Parathyroid adenoma (tissue), 2 donors: ENCODE data around the gene NRIP3.

Experiments
- H2AFZ ChIP-seq: fragments of 300-600 bp; sonication (generic); one replicate; pipeline ENCODE4 v1.7.0; 2017; ENCODE audit warnings: antibody characterized with exemption, mild to moderate bottlenecking
- H3K27ac ChIP-seq: fragments of 300-600 bp; sonication (generic); one replicate; pipeline ENCODE4 v1.7.0; 2017
- H3K27me3 ChIP-seq: fragments of 300-600 bp; sonication (generic); one replicate; pipeline ENCODE4 v1.7.0; 2017; ENCODE audit warnings: low read length; ENCODE audit not compliant: control insufficient read depth, insufficient read depth
- H3K36me3 ChIP-seq: fragments of 300-600 bp; sonication (generic); one replicate; pipeline ENCODE4 v1.7.0; 2017; ENCODE audit warnings: low read length; ENCODE audit not compliant: control insufficient read depth, insufficient read depth
- H3K4me1 ChIP-seq: fragments of 300-600 bp; sonication (generic); one replicate; pipeline ENCODE4 v1.7.0; 2017; ENCODE audit warnings: control low read depth
- H3K4me2 ChIP-seq: fragments of 300-600 bp; sonication (generic); one replicate; pipeline ENCODE4 v1.7.0; 2017; ENCODE audit warnings: low read length
- H3K4me3 ChIP-seq: fragments of 300-600 bp; sonication (generic); one replicate; pipeline ENCODE4 v1.7.0; 2017; ENCODE audit warnings: low read depth, low read length
- H3K79me2 ChIP-seq: fragments of 300-600 bp; sonication (generic); one replicate; pipeline ENCODE4 v1.7.0; 2017; ENCODE audit warnings: control low read depth
- H3K9ac ChIP-seq: fragments of 300-600 bp; sonication (generic); one replicate; pipeline ENCODE4 v1.7.0; 2017; ENCODE audit warnings: mild to moderate bottlenecking
- H3K9me3 ChIP-seq: fragments of 300-600 bp; sonication (generic); one replicate; pipeline ENCODE4 v1.7.0; 2017; ENCODE audit warnings: low read length; ENCODE audit not compliant: control insufficient read depth
- CTCF ChIP-seq: fragments of 300-600 bp; sonication (generic); IDR thresholded peaks from one replicate; pipeline ENCODE4 v1.7.0; 2017; ENCODE audit warnings: antibody characterized with exemption, mild to moderate bottlenecking
- donor health status: primary hyperparathyroidism.

Gene NRIP3

DNA sequence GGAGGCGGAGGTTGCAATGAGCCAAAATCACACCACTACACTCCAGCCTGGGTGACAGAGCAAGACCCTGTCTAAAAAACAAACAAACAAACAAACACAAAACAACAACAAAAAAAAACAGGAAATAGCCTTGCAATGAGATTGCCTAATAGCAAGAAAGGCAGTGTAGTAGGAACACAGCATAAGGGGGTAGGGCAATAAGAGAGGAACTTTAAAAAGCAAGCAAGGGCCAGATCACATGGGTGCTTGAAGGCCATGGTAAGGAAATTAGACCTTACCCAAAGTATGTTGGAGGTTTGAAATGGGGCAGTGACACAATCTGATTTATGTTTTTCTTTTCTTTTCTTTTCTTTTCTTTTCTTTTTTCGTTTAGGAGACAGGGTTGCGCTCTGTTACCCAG, 34.7 kb upstream of the NRIP3 start:
- H3K4me1 ChIP-seq: no peaks in the 10 kb centered on the region
- no peak overlapping the region for H3K27ac ChIP-seq
- no peak overlapping the region for H3K4me2 ChIP-seq
- H3K27me3 ChIP-seq: no peaks in the 10 kb centered on the region
- no peak overlapping the region for H3K9ac ChIP-seq
- no peak overlapping the region for H2AFZ ChIP-seq
- H3K79me2 ChIP-seq: no peaks in the 10 kb centered on the region
- no peak overlapping the region for H3K4me3 ChIP-seq
- no peak for TF ChIP-seq CTCF
- H3K9me3 ChIP-seq: no peaks in the 10 kb centered on the region
- no peaks in the 10 kb centered on the region for H3K36me3 ChIP-seq

- Histone ChIP-seq H3K79me2 (no peaks in the 10 kb centered on the region), H3K4me3 (no peak overlapping the region), H3K27ac (no peak overlapping the region), H2AFZ (no peak overlapping the region), H3K4me1 (no peaks in the 10 kb centered on the region), H3K27me3 (no peaks in the 10 kb centered on the region), H3K9ac (no peak overlapping the region), H3K4me2 (no peak overlapping the region), H3K9me3 (no peaks in the 10 kb centered on the region), H3K36me3 (no peaks in the 10 kb centered on the region)
- TF ChIP-seq CTCF: no peak
These were observed 34.2 kb upstream of the NRIP3 start for GRCh38 chr11:9037963-9038362.

- Histone ChIP-seq H2AFZ (no peak overlapping the region), H3K79me2 (no peaks in the 10 kb centered on the region), H3K27me3 (no peaks in the 10 kb centered on the region), H3K4me2 (no peak overlapping the region), H3K4me3 (no peak overlapping the region), H3K27ac (no peak overlapping the region), H3K9ac (no peak overlapping the region), H3K4me1 (no peaks in the 10 kb centered on the region), H3K36me3 (no peaks in the 10 kb centered on the region), H3K9me3 (no peaks in the 10 kb centered on the region)
- TF ChIP-seq CTCF: no peak
These were observed 33.4 kb upstream of the NRIP3 start for GRCh38 chr11:9037046-9037780.

DNA sequence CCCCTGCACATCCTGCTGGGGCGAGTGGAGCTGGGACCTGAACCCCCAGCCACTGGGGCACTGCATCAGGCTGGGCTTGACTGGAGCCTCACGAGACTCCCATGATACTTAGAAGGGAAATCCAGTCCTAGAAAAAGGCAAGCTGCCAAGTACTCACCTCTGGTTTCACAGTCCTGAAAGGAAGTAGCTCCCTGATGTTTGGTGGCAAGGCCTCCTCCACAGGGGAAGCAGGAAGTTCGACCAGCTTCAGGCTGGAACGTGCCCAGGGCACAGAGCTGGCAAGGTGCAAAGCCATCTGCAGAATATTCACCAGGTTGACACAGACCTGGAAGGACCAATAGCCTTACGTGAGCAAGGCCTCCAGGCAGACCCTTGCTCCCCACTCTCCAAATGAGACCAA, 26.8 kb upstream of the NRIP3 start:
- TF ChIP-seq CTCF: no peak
- H3K4me3 ChIP-seq: no peak overlapping the region
- H2AFZ ChIP-seq: no peak overlapping the region
- H3K79me2 ChIP-seq: no peaks in the 10 kb centered on the region
- no peak overlapping the region for H3K27ac ChIP-seq
- H3K27me3 ChIP-seq: no peaks in the 10 kb centered on the region
- H3K9ac ChIP-seq: no peak overlapping the region
- no peak overlapping the region for H3K4me2 ChIP-seq
- H3K36me3 ChIP-seq: no peaks in the 10 kb centered on the region
- H3K9me3 ChIP-seq: no peaks in the 10 kb centered on the region
- H3K4me1 ChIP-seq: no peaks in the 10 kb centered on the region

- Histone ChIP-seq H3K79me2 (no peaks in the 10 kb centered on the region), H3K36me3 (no peaks in the 10 kb centered on the region), H3K4me3 (no peak overlapping the region), H3K9me3 (no peaks in the 10 kb centered on the region), H3K27ac (no peak overlapping the region), H3K27me3 (no peaks in the 10 kb centered on the region), H3K9ac (no peak overlapping the region), H3K4me1 (no peaks in the 10 kb centered on the region), H2AFZ (no peak overlapping the region), H3K4me2 (no peak overlapping the region)
- TF ChIP-seq CTCF: no peak
These were observed 25.6 kb upstream of the NRIP3 start for GRCh38 chr11:9029422-9029821.
